IPS-18c (cell line): Measurements from ENCODE around the gene MYF5.

Source experiments
- H3K4me3 ChIP-seq: 2 replicates; pipeline ENCODE4 v1.7.0; 2013; ENCODE audit warnings: low read depth, mild to moderate bottlenecking, low read length, moderate library complexity; ENCODE audit not compliant: insufficient read depth
- H3K9me3 ChIP-seq: one replicate; pipeline ENCODE4 v1.6.1; 2013; ENCODE audit warnings: mild to moderate bottlenecking, low read length, moderate library complexity; ENCODE audit not compliant: control insufficient read depth, insufficient read depth

Gene MYF5

DNA sequence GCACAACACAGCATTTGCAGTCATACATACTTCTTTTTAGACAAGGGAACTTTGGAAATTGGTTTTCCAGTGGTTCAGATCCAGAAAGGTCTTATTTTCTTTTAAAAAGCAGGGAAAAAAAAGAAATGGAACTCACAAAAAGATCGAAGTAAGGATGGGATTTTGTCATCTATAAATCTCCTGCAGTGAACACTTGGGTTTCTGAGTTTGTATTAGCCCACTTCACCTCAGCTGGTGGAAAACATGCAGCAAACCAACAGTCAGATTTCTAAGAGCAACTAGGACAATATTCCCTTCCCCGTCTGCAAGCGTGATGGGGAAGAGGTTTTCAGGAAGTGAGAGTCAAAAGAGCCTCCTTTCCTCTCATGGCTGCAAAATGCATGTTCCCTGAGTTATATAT, 4.6 kb downstream of the MYF5 start:
- Histone ChIP-seq H3K9me3 (no peaks in the 10 kb centered on the region), H3K4me3 (no peak overlapping the region)

DNA sequence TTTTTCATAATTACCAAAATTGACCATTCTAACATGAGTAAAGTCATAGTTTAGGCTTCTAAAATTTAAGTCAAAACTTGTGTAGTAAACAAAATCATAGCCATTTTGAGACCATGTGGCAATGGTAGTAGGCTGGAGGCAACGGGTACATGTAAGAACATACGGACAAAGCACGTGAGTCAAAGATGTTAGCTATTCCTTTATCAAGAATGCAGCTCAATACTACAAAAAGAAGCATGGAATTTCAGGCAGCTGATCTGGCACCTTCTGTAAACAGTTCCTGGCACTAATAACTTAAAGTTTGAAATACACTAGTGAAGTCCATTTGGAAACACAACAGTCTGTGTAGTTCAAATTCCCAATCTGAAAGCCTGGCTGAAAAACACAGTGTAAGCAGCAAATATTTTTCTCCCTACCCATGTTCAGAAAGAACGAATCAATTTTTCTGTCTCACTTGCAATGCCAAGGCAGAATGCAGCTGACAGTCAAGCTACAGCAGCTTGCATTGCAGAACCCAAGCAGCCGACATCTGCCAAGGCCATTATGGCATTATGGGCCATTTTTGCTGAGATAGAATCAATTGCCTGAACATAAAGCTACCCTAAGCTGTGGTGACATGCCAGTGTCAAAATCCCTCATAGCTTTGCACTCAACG, 29.3 kb downstream of the MYF5 start:
- Histone ChIP-seq H3K9me3 (no peaks in the 10 kb centered on the region), H3K4me3 (no peak overlapping the region)

GRCh38 chr12:80747800-80748199, 31.1 kb downstream of the MYF5 start:
- Histone ChIP-seq H3K9me3 (no peaks in the 10 kb centered on the region), H3K4me3 (no peak overlapping the region)

GRCh38 chr12:80749456-80749855, 32.7 kb downstream of the MYF5 start:
- H3K9me3 ChIP-seq: no peaks in the 10 kb centered on the region

GRCh38 chr12:80752464-80752863, 35.8 kb downstream of the MYF5 start:
- H3K9me3 ChIP-seq: no peaks in the 10 kb centered on the region
- no peak overlapping the region for H3K4me3 ChIP-seq

More at GRCh38 chr12:80749456-80749855, 32.7 kb downstream of the MYF5 start:
- no peak overlapping the region for H3K4me3 ChIP-seq

DNA sequence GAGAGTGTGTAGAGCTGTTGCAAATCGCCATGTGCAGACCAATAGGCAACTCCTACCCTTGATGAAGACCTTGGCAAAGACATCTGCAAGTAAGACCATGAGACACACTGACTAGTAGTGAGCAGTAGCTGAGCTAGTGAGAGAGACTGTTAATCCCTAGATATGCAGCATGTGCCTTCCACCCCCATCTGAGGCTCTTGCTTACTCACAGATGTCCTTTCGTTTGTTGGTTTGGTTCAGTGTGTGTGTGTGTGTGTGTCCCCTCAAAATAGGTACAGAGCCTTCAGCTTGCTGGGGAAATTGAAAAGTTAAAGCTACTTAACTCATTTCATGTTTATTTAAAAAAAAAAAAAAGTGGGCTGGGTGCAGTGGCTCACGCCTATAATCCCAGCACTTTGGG, 37.6 kb downstream of the MYF5 start:
- H3K9me3 ChIP-seq: no peaks in the 10 kb centered on the region
- no peak overlapping the region for H3K4me3 ChIP-seq

DNA sequence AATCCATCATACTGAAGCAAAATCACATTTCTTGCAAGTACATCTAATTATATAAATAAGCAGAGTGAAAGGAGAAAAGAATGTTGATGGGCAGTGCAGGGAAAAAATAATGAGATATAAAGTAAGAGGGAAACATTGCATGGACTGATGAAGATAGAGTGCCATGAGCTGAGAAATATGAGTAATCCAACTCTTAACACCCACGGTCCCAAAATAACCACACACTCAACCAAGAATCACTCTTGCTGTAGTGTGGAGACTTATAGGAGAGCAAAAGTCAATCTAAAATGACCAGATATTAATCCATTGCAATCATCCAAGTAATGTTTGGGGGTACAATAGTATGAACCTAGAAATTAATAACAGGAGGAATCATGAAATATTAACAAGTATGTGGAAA, 40.2 kb downstream of the MYF5 start:
- Histone ChIP-seq H3K4me3 (no peak overlapping the region), H3K9me3 (no peaks in the 10 kb centered on the region)

DNA sequence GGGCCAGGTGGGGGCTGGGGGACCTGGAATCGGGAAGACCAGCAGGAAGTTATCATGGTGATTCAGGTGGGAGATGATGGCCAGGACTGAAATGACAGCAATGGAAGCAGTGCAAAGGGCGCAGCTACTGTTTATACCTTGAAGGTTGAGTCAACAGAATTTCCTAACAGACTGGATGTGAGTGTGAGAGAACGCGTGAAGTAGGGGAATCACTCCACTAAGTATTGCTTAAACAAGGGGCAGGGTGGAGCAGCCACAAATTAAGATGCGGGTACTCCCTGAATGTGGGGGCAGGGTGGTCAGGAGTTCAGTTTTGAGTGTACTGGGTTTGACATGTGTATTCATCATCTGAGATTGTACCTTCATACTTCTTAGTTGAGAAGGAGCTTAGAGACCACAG, 45.1 kb downstream of the MYF5 start:
- H3K9me3 ChIP-seq: no peaks in the 10 kb centered on the region
- H3K4me3 ChIP-seq: no peak overlapping the region

DNA sequence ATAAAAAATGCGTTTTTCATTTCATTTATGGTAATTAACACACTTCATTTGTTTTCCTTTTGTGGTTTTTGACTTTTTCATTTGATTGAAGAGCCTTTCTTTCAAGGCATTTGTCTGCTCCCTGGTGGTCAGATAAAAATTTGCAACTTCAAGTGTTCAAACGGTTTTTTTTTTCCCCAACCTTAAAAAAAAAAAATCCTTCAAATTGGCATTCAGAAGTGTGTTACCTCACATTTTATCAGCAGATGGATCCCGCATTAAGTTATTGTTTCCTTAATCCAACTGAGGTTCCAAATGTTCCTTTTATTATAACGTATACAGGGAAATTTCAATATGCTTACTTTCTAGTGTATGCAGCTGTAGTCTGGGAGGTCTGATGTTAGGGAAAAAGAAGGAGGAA, 47.2 kb downstream of the MYF5 start:
- H3K9me3 ChIP-seq: no peaks in the 10 kb centered on the region
- no peak overlapping the region for H3K4me3 ChIP-seq

DNA sequence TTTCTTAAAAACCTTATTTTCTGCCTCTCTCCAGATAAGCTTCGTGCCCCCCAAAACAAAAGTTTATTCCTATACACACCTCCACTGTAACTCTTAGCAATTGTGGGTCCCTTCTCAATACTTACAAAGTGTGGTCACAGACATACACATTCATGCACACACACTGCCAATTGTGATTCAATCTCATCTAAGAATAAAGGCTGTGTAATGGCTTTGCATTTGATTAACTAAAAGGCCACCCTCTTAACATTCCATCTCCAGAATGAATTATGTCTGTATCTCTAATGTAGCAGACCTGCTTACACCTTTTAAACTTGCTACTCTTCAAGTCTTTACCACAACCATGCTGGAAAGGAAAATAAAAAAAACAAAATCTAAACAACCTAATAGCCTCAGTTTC, 49.5 kb downstream of the MYF5 start:
- no peaks in the 10 kb centered on the region for H3K9me3 ChIP-seq
- H3K4me3 ChIP-seq: no peak overlapping the region

DNA sequence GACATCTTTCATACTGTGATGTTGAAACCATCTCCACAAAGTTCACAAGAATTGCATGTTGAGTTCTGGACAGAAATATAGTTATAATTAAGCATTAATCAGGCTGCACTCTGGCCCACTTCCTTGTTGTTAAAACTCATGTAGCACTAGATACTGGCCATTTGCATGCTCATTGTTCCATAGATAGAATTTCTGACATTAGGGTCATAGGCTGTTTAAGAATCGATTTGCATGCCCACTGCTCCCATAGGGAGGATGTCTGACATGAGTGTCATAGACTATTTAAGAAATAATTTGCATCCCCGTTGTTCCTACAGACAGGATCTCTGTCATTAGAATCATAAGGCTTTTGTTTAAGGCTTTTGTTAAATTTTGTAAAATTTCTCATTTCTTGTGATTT, 50.2 kb downstream of the MYF5 start:
- Histone ChIP-seq H3K9me3 (no peaks in the 10 kb centered on the region), H3K4me3 (no peak overlapping the region)
